ENCODE data around the gene GSTO1.
A peak's percentile ranks its signal among the peaks of the same experiment; 100 is the strongest.

GSTO1 gene

DNA sequence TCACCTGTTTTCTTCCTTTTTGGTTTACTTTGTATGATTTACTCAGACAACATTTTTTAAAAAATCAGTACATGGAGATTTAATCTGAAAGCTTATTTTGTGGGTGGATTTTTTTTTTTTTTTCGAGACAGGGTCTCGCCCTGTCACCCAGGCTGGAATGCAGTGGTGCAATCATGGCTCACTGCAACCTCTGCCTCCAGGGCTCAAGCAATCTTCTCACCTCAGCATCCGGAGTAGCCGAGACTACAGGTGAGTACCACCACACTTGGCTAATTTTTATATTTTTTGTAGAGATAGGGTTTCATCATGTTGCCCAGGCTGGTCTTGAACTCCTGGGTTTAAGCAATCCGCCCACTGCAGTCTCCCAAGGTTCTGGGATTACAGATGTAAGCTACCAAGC is 2.5 kb downstream of the GSTO1 start:
- DNase-seq, result no peak
- H3K4me3 Mint-ChIP-seq, result peak overlapping the region; percentile 99
- H3K27ac Mint-ChIP-seq, result peak overlapping the region; percentile 95
- peaks cover 83% of the 10 kb centered on the region for H3K4me1 Mint-ChIP-seq (ENCODE audit: low read depth)
- H3K36me3 Mint-ChIP-seq (ENCODE audit: low read depth), result peaks cover 74% of the 10 kb centered on the region
- no peaks in the 10 kb centered on the region for H3K27me3 Mint-ChIP-seq
- no peaks in the 10 kb centered on the region for H3K9me3 Mint-ChIP-seq

DNA sequence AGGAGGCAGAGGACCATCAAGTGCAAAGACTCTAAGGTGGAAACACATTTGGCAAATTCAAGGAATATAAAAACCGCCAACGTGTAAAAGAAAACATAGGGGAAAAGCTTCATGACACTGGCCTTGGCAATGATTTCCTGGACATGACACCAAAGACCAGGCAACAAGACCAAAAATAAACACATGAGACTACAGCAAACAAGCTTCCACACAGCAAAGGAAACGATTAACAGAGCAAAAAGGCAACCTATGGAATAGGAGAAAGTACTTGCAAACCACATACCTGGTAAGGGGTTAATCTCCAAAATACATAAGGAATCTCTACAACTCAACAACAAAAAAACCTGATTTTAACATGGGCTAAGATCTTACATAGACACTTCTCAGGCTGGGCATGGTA is 3.5 kb downstream of the GSTO1 start:
- Mint-ChIP-seq H3K4me3 (no peak overlapping the region), H3K9me3 (no peaks in the 10 kb centered on the region), H3K27me3 (no peaks in the 10 kb centered on the region), H3K36me3 (ENCODE audit: low read depth) (peaks cover 84% of the 10 kb centered on the region), H3K4me1 (ENCODE audit: low read depth) (peaks cover 87% of the 10 kb centered on the region), H3K27ac (peak overlapping the region; percentile 93)
- DNase-seq, result no peak

DNA sequence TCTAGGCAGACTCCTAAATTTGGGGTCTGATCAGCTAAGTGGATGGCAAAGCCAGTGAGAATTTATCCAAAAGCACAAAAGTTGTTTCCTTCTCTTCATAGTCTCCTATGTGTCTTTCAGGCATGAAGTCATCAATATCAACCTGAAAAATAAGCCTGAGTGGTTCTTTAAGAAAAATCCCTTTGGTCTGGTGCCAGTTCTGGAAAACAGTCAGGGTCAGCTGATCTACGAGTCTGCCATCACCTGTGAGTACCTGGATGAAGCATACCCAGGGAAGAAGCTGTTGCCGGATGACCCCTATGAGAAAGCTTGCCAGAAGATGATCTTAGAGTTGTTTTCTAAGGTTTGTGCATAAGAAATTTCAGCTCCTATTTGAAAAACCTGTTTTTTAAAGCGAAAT is 4.8 kb downstream of the GSTO1 start:
- H3K9me3 Mint-ChIP-seq, result no peaks in the 10 kb centered on the region
- H3K36me3 Mint-ChIP-seq (ENCODE audit: low read depth), result peaks cover 96% of the 10 kb centered on the region
- no peaks in the 10 kb centered on the region for H3K27me3 Mint-ChIP-seq
- peak overlapping the region; percentile 66 for H3K4me3 Mint-ChIP-seq
- DNase-seq, result no peak
- peak overlapping the region; percentile 93 for H3K27ac Mint-ChIP-seq
- peaks cover 87% of the 10 kb centered on the region for H3K4me1 Mint-ChIP-seq (ENCODE audit: low read depth)

DNA sequence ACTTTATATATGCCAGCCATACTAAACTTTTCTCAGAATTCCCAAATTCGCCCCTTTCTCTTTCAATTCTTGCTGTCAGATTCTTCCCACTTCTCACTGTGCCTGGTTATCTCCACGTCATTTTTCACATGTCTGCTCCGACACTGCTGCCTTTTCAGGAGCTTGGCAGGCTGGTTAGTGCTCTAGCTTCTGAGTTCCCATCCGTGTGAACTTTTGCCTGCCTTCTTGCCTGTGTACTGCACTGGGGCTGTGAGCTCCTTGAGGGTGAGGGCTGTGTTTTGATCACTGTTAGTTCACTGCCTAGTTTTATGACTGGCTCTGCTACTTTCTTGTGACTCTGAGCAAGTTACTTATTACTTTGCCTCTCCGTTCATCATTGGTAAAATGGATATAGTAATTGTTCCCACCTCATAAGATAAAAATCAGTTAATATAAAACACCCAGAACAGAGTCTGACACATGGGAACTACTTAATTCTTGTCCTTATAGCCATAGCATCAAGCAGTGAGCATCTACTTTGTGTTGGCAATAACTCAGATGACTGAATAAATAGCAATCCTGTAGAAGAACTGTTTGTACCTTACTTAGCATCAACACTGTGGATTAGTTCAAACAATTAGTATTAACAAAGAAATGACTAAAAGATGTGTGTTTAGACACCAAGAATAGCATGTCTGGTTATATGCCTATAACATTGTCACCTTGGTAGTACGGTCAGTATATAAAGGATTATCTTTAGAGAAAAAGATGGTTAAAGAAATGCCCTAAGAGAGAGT is 5.5 kb downstream of the GSTO1 start:
- H3K4me3 Mint-ChIP-seq, result peak overlapping the region; percentile 66
- no peaks in the 10 kb centered on the region for H3K27me3 Mint-ChIP-seq
- H3K4me1 Mint-ChIP-seq (ENCODE audit: low read depth), result peaks cover 91% of the 10 kb centered on the region
- peak overlapping the region; percentile 93 for H3K27ac Mint-ChIP-seq
- DNase-seq, result no peak
- H3K9me3 Mint-ChIP-seq, result no peaks in the 10 kb centered on the region
- H3K36me3 Mint-ChIP-seq (ENCODE audit: low read depth), result peaks cover 100% of the 10 kb centered on the region

DNA sequence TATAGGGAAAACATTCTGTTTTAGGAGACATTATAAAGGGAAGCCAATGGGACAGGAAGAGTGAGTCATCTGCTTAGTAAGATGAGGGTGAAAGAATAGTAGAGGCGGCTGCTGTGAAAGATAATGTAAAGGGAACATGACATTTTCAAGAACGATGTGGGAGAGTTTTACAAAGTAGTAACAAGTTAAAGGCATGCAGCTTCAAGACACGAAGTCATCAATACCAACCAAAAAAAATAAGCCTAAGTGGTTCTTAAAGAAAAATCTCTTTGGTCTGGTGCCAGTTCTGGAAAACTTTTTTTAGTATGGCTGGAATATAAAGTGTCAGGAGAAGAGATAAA is 6.1 kb downstream of the GSTO1 start:
- H3K4me3 Mint-ChIP-seq, result peak overlapping the region; percentile 66
- no peak for DNase-seq
- peak overlapping the region; percentile 93 for H3K27ac Mint-ChIP-seq
- no peaks in the 10 kb centered on the region for H3K27me3 Mint-ChIP-seq
- H3K36me3 Mint-ChIP-seq (ENCODE audit: low read depth), result peaks cover 100% of the 10 kb centered on the region
- H3K4me1 Mint-ChIP-seq (ENCODE audit: low read depth), result peaks cover 94% of the 10 kb centered on the region
- H3K9me3 Mint-ChIP-seq, result no peaks in the 10 kb centered on the region

GRCh38 chr10:104262055-104262454 is 7.4 kb downstream of the GSTO1 start:
- Mint-ChIP-seq H3K27me3 (no peaks in the 10 kb centered on the region), H3K36me3 (ENCODE audit: low read depth) (peaks cover 100% of the 10 kb centered on the region), H3K9me3 (no peaks in the 10 kb centered on the region), H3K27ac (peak overlapping the region; percentile 93), H3K4me3 (no peak overlapping the region), H3K4me1 (ENCODE audit: low read depth) (peaks cover 93% of the 10 kb centered on the region)
- no peak for DNase-seq

DNA sequence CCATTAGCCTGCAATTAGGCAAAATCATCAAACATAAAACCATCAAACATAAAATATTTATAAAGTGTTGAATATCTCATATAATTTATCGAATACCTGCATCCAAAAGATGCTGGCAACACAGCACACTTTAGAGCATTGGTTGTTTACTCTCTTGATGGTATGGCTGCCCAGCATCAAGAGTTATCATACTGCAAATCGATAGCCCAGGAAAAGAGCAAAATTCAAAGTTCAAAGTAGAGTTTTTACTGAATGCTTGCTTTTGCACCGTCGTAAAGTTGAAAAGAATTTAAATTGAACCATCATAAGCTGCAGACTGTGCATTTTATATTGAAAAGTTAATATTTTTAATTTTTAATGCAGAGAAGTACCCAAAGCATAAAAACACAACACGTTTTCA is 10.1 kb downstream of the GSTO1 start:
- H3K27ac Mint-ChIP-seq, result no peak overlapping the region

DNA sequence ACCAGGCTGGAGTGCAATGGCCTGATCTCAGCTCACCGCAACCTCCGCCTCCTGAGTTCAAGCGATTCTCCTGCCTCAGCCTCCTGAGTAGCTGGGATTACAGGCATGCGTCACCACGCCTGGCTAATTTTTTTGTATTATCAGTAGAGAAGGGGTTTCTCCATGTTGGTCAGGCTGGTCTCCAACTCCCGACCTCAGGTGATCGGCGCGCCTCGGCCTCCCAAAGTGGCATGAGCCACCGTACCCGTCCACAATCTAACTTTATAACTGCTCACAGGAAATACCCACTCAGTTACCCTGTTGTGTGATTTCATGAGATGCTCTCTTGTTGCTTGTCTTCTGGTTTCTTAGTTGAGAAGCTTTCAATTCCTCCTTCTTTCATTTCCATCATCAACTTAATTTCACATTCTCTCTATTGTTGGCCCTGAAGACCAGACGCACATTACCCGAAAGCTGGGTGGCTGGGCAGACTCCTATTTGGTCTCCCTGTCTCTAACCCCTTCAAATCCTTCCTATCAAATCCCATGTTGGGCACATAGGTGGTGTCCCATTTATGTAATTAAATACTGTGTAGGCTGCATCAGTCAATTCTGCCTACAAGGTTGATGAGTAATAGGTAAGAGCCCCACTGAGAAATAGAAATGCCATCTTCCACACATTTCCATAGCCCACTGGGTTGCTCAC is 13.2 kb downstream of the GSTO1 start:
- Mint-ChIP-seq H3K27me3 (no peaks in the 10 kb centered on the region), H3K36me3 (ENCODE audit: low read depth) (peaks cover 66% of the 10 kb centered on the region), H3K4me1 (ENCODE audit: low read depth) (peaks cover 55% of the 10 kb centered on the region)

More for the DNA sequence above, 10.1 kb downstream of the GSTO1 start:
- Mint-ChIP-seq H3K4me3 (peak overlapping the region; percentile 10), H3K9me3 (peaks cover 2% of the 10 kb centered on the region), H3K27me3 (no peaks in the 10 kb centered on the region), H3K4me1 (ENCODE audit: low read depth) (peaks cover 83% of the 10 kb centered on the region), H3K36me3 (ENCODE audit: low read depth) (peaks cover 96% of the 10 kb centered on the region)
- no peak for DNase-seq

DNA sequence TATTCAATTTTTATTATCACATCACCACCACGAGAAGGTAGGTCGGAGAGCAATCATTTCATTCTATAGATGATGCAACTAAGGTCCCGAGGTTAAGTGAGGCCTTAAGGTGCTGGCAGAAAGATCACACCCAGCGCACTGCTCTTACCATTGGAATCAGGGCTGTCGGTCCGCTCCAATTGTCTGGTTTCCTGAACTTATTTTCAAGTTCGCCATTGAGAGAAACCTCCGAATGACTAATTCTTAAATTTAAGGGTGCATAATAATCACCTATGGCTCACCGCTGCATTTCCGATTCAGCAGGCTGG is 13.7 kb downstream of the GSTO1 start:
- H3K9me3 Mint-ChIP-seq, result peaks cover 3% of the 10 kb centered on the region
- H3K4me1 Mint-ChIP-seq (ENCODE audit: low read depth), result peaks cover 52% of the 10 kb centered on the region
- H3K4me3 Mint-ChIP-seq, result peak overlapping the region; percentile 82
- no peak for DNase-seq
- H3K36me3 Mint-ChIP-seq (ENCODE audit: low read depth), result peaks cover 61% of the 10 kb centered on the region
- no peaks in the 10 kb centered on the region for H3K27me3 Mint-ChIP-seq
- peak overlapping the region; percentile 96 for H3K27ac Mint-ChIP-seq

More for the DNA sequence above, 13.2 kb downstream of the GSTO1 start:
- H3K4me3 Mint-ChIP-seq, result peak overlapping the region; percentile 82
- peak overlapping the region; percentile 96 for H3K27ac Mint-ChIP-seq
- H3K9me3 Mint-ChIP-seq, result peaks cover 3% of the 10 kb centered on the region
- peak; percentile 67 for DNase-seq

DNA sequence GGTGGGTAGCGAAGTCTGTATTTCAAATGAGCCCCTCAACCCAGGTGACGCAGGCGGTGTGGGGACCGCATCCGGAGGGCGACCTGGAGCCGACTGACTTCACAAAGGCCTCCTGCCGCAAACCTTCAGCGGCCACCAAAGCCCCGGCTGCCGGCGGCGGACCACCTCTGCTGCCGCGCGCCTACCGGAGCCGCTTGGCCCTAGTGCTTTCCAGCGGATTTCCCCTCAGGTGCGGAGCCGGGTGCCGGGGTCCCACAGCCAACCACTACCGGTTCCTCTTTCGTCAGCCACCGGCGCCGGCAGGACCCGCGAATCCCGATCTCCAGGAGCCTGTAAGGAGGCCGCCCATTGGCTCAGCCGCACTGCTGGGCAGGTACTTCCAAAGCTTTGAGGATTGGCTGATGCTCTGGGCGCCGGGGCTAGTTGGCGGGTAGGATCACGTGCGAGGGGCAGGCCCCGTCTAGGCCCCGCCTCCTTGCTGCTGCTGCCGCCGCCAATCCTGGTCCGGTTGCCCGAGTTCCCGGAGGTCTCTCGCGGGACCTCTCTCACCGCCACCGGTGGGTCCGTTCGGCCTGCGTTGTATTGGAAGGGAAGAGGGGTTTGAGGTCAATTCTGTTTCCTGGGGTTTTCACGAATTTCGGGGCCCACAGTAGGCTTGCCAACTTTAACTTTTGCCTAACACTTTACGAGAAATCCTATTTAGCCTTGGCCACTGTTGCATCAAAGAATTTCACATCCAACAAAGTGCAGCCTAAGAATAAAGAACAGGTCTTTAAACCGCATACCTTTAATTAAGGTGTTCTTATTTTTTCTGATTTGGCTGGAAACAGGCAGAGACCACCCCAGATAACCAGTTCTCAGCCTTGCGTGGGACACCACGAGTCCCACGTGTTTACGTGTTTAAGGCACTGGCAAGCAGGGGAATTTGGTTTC is 14.3 kb downstream of the GSTO1 start, which contains the start of gene GSTO2:
Gene GSTO2, plus strand, starts transcription at position 472 of the 933 bp plus-strand sequence. CDS start 5,732 bp downstream, outside the sequence.
- peak; percentile 96 for DNase-seq
- Mint-ChIP-seq H3K9me3 (peaks cover 3% of the 10 kb centered on the region), H3K27ac (peak within 1 kb of the TSS; percentile 96), H3K4me1 (ENCODE audit: low read depth) (peaks cover 46% of the 10 kb centered on the region), H3K36me3 (ENCODE audit: low read depth) (peaks cover 55% of the 10 kb centered on the region), H3K27me3 (no peaks in the 10 kb centered on the region), H3K4me3 (peak within 1 kb of the TSS; percentile 82)

DNA sequence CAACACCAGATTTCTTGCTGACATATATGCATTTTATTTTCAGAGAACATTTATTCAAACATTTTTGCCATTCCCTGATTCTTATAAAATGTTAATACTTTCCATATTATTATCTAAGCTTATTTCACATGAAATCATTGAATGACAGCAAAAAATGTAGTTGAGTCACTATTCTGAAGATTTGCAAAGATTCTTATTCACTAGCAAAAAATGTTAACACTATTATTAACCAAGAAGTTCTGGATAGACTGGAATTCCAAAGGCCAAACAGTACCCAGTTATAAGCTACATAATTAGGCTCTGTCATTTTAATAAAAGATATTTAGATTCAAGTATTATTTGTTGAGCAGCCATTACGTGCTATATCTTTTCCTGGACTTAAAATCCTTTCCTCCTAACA is 18.6 kb downstream of the GSTO1 start:
- Mint-ChIP-seq H3K36me3 (ENCODE audit: low read depth) (peaks cover 12% of the 10 kb centered on the region), H3K27me3 (peaks cover 17% of the 10 kb centered on the region), H3K4me1 (ENCODE audit: low read depth) (peaks cover 13% of the 10 kb centered on the region), H3K9me3 (peaks cover 3% of the 10 kb centered on the region), H3K4me3 (no peak overlapping the region), H3K27ac (no peak overlapping the region)
- DNase-seq, result no peak

- Mint-ChIP-seq H3K27me3 (peaks cover 17% of the 10 kb centered on the region), H3K36me3 (ENCODE audit: low read depth) (peaks cover 5% of the 10 kb centered on the region), H3K27ac (no peak overlapping the region), H3K9me3 (peaks cover 3% of the 10 kb centered on the region), H3K4me1 (ENCODE audit: low read depth) (peaks cover 13% of the 10 kb centered on the region), H3K4me3 (no peak overlapping the region)
- DNase-seq, result no peak
Observed at GRCh38 chr10:104273899-104274575, 19.3 kb downstream of the GSTO1 start.

DNA sequence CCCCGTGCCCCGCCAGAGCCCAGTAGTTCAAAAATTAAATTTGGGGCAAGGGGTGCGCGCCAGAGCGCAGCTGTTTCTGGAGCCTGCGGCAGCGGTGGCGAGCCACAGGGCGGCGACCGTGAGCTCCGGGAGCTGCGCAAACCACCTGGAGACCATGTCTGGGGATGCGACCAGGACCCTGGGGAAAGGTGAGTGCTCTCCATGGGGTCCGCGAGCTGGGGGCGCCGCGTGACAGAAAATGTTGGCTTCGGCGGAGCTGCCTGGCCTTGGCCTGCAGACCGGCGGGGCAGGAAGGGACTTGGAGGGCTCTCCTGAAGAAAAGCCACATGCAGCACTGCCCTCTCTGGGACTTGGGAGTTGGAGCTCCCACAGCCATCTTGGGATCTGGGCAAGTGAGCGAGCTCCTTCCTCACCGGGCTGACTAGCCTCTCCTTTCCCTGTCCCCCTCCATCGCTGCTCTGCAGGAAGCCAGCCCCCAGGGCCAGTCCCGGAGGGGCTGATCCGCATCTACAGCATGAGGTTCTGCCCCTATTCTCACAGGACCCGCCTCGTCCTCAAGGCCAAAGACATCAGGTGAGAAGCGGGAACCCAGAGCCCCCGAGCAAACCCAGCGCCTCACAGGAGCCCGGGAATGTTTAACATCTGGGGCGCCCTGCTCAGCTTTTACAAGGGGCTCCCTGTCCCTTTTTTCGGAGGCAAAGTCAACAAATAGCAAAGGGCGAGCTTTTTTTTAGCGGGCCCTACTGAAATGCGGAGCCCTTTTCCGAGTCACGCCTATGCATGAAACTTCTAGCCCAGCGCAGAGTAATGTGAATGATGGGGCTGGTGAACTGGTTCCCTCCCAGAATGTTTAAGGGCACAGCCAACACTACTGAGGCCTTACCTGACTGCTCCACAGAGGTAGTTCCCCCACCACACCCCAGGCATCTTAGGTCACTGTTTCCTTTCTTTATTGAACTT is 20.4 kb downstream of the GSTO1 start:
- no peak overlapping the region for H3K27ac Mint-ChIP-seq
- H3K36me3 Mint-ChIP-seq (ENCODE audit: low read depth), result no peaks in the 10 kb centered on the region
- H3K4me3 Mint-ChIP-seq, result peak overlapping the region; percentile 55
- peaks cover 17% of the 10 kb centered on the region for H3K27me3 Mint-ChIP-seq
- peak; percentile 75 for DNase-seq
- no peaks in the 10 kb centered on the region for H3K9me3 Mint-ChIP-seq
- H3K4me1 Mint-ChIP-seq (ENCODE audit: low read depth), result peaks cover 8% of the 10 kb centered on the region

Data from activated T-cell treated with anti-CD3 and anti-CD28 coated beads, Interleukin-2, amount 50 U/mL, for 24 hours (primary cell).